Fibroblast of mammary gland (primary cell): Measurements from ENCODE around the gene TTC9.

ENCODE experiments used
- DNase-seq: peaks from one replicate; pipeline ENCODE4 v3.0.0-alpha.2; 2010; ENCODE audit warnings: low read depth
- H3K4me3 ChIP-seq: 2 replicates; pipeline ENCODE4 v1.5.1; 2011; ENCODE audit warnings: low read depth, mild to moderate bottlenecking, low read length, moderate library complexity; ENCODE audit not compliant: control insufficient read depth
- TF ChIP-seq, protein P1 (sequence below): conservative IDR thresholded peaks from 2 replicates; pipeline ENCODE4 v1.5.1; 2011; ENCODE audit warnings: low read depth, low read length, inconsistent platforms; ENCODE audit not compliant: control insufficient read depth, insufficient read depth

TTC9 gene

DNA sequence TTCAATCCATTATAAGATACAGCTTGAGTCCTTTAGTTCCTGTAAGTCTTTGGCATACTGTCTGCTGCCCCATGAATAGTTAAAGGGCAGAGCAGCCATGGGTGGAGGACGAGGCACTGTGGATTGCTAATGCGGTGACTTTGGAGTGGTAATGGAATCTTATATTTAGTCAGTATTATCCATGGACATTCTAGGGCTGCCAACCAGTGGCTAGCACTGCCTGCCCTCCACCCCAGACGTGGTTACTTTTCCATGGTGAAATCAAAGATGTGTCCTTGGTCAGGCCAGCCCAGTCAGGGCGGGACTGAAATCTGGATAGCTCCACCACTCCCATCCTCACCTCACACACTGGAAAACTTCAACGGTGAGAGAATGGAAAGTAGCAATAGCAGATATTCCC is 2.3 kb downstream of the TTC9 start:
- no peak for DNase-seq
- H3K4me3 ChIP-seq, result no peak overlapping the region
- TF ChIP-seq, protein P1, sequence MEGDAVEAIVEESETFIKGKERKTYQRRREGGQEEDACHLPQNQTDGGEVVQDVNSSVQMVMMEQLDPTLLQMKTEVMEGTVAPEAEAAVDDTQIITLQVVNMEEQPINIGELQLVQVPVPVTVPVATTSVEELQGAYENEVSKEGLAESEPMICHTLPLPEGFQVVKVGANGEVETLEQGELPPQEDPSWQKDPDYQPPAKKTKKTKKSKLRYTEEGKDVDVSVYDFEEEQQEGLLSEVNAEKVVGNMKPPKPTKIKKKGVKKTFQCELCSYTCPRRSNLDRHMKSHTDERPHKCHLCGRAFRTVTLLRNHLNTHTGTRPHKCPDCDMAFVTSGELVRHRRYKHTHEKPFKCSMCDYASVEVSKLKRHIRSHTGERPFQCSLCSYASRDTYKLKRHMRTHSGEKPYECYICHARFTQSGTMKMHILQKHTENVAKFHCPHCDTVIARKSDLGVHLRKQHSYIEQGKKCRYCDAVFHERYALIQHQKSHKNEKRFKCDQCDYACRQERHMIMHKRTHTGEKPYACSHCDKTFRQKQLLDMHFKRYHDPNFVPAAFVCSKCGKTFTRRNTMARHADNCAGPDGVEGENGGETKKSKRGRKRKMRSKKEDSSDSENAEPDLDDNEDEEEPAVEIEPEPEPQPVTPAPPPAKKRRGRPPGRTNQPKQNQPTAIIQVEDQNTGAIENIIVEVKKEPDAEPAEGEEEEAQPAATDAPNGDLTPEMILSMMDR, result no peak

DNA sequence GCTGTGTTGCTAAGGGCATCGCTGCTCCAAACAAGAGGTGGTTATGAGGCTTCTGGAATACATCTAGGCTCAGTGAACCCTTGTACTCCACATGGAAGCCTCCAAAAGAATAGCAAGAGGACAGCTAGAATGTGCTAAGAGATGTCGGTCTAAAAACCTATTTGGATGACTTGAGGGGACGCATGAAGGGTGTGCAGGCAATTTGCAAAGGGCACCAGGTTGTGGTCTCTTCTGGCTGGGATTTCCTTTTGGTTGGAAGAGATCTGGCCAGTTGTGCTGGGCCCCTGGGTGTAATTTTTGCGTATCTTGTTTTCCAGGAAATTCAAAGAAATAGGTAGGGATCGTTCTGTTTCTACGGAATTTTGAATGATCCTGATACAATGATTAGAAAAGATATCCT is 4.2 kb downstream of the TTC9 start:
- TF ChIP-seq, protein P1, result no peak
- no peak overlapping the region for H3K4me3 ChIP-seq
- DNase-seq, result no peak

DNA sequence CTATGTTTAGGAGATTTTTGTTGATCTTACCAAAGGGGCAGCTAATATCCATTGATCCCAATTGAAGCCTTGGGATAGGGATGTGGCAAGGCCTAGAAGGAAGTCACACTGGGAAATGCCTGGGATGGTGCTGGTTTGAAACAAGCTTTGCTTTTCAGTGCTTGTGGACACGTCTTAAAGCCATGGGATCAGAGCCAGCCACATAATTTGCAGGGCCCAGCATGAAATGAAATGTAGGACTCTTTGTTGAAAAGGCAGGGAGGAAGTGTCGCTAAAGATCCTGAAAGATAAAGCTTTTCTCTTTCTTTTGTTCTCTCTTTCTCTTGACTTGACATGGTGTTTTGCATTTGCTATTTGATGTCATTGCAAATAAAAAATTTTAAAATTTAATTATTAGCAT is 5.0 kb downstream of the TTC9 start:
- DNase-seq, result no peak
- TF ChIP-seq, protein P1, result no peak
- H3K4me3 ChIP-seq, result no peak overlapping the region

DNA sequence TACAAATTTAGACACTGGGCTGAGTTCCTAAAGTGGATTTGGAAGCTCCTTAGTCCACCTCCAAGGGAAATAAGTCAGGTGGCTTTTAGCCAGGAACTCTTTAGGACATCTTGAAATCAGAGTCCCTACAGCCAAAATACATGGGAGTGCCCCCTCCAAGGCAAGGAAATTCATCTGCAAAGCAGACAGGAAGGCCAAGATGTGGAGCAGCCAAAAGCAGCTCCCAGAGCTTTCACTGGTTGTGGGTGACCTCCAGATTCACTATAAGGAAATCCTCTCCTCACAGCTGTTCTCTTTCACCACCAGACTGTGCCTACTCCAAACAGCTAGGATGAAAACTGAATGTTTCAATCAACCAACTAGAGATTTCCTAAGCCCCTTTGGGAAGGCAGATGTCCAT is 6.6 kb downstream of the TTC9 start:
- DNase-seq, result no peak
- TF ChIP-seq, protein P1, result no peak
- no peak overlapping the region for H3K4me3 ChIP-seq

DNA sequence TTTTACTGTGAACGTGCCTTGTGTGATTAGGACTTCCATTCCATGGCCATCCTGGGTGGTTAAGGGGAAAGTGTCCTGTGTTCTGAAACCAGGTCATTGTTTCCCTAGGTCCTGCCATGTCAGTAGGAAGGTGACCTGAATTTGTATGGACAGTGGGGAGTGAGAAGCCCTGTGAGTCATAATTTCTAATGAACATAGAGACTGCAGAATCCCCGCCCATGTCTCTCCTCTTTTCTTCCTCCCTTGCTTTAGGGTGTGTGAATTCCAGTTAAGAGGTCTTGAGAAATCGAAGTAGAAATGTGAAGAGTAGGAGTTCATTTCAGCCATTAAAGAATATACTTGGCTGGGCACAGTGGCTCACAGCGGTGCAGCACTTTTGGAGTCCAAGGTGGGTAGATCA is 8.1 kb downstream of the TTC9 start:
- H3K4me3 ChIP-seq, result no peak overlapping the region
- TF ChIP-seq, protein P1, result no peak
- no peak for DNase-seq

DNA sequence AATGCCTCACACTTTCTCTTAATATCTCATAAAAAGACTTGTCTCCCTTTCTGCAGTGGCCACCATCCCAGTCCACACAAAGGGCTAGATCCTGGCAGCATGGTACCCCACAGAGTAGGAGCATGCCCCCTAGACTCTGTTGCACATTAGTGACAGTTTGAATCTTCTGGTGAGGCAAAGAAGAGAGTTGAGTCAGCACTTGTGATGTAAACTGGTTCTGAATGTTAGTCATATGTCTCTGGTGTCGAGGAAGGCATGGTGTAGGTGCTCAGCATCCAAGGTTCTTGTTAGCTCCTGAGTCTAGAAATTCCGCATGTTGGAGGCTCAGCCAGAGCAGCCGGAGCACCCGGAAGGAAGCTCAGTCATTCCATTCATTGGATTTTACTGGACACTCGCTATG is 9.8 kb downstream of the TTC9 start:
- peak; percentile 8 for DNase-seq
- TF ChIP-seq, protein P1, result no peak
- H3K4me3 ChIP-seq, result no peak overlapping the region

DNA sequence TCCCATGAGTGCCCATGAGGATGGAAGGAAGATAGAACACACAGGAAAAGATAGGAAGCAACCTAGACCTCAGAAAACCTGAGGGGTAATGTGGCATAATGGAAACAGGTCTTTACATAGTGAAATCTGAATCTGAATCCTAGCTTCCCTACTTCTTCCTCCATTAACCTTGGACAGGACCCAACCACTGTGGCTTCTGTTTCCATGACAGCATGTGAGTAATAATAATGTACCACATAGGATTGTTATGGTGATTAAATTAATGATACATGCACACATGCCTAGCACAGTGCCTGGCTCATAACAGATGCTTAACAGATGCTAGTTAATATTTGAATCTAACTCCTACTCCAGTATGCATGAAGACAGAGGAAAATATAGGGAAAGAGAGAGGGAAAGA is 11.2 kb downstream of the TTC9 start:
- TF ChIP-seq, protein P1, result no peak
- H3K4me3 ChIP-seq, result no peak overlapping the region
- peak; percentile 43 for DNase-seq
